ENCODE measurements around the gene PRKCE.

PRKCE gene

DNA sequence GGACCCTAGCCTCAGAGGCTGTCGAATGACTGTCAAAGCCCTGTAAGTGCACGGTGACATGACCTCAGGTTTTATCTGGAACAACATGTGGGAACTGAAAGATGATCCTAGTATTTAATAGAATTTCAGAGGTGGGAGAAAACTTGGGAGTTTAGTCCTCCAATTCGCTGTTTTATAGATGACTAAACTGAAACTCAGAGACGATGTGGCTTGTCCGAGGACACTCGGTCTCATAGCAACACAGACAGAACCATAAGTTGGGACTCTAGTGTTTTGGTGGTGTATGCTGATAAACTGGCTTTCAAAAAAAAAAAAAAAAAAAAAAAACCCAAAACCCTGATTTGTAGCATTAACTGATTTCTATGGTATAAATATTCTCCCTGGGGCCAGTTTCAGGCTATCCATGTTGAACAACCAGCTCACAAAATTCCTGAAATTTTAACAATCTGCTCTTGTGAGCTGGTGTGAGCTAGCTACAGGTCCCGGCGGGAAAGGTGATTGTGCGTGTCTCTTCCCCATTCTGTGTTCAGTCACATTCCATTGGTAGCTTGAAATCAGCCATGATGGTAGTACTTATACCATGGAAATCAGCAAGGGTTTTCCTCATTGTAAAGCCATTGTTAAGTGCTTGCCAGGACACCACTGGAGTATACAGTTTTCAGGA lies 450.2 kb downstream of the PRKCE start:
- no peak overlapping the region for H3K23ac ChIP-seq (ENCODE audit: low read length)

DNA sequence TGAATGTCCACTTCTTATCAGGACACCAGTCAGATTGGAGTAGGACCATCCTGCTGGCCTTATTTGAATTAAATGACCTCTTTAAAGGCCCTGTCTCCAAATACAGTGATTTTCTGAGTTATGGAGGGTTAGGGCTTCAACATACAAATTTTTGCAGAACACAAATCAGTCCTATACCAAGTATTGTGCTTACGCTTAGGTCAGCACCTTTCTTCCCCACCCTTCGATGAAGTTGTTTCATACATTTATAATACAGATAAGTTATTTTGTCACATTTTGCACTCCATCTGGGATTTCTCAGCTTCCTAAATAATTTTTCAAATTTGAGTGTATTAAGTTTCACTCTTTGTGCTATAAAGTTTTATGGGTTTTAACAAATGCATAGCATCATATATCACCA lies 455.2 kb downstream of the PRKCE start:
- no peak overlapping the region for H4K8ac ChIP-seq (ENCODE audit: low read depth, low read length)
- H3K4me2 ChIP-seq (ENCODE audit: low read length): no peak overlapping the region
- H3K27ac ChIP-seq (ENCODE audit: low read depth, low read length): no peak overlapping the region
- WGBS (ENCODE audit: extremely low coverage, insufficient coverage, low lambda C conversion rate): no CpG with 5 or more reads among the region's 2 CpGs
- no peaks in the 10 kb centered on the region for H3K36me3 ChIP-seq (ENCODE audit: control insufficient read depth, insufficient read depth, low read length)
- H3K4me3 ChIP-seq (ENCODE audit: low read length): no peak overlapping the region
- no peak overlapping the region for H3K18ac ChIP-seq (ENCODE audit: low read length)
- no peaks in the 10 kb centered on the region for H3K4me1 ChIP-seq (ENCODE audit: control insufficient read depth, low read depth, low read length)
- no peak for DNase-seq
- H3K4ac ChIP-seq (ENCODE audit: low read depth, low read length): no peak overlapping the region
- H2AK5ac ChIP-seq (ENCODE audit: low read length): no peak overlapping the region
- no peak overlapping the region for H2BK120ac ChIP-seq (ENCODE audit: low read depth, low read length)
- no peak overlapping the region for H3K23ac ChIP-seq (ENCODE audit: low read length)
- no peak overlapping the region for H2BK5ac ChIP-seq (ENCODE audit: low read length)
- H3K79me2 ChIP-seq (ENCODE audit: control insufficient read depth, insufficient read depth, low read length): no peaks in the 10 kb centered on the region
- H2BK15ac ChIP-seq (replicated peaks; ENCODE audit: low read depth): no peak overlapping the region
- H3K27me3 ChIP-seq (ENCODE audit: insufficient read depth, low read length, poor library complexity): no peaks in the 10 kb centered on the region
- no peaks in the 10 kb centered on the region for H3K79me1 ChIP-seq (ENCODE audit: low read length)
- H4K5ac ChIP-seq (ENCODE audit: low read length): no peak overlapping the region
- no peak overlapping the region for H3K56ac ChIP-seq (ENCODE audit: low read length)
- no peak overlapping the region for H3K9ac ChIP-seq (ENCODE audit: low read length)

More for the DNA sequence above, 450.2 kb downstream of the PRKCE start:
- Histone ChIP-seq H2BK5ac (ENCODE audit: low read length) (no peak overlapping the region), H3K4me1 (ENCODE audit: control insufficient read depth, low read depth, low read length) (no peaks in the 10 kb centered on the region), H3K4me3 (ENCODE audit: low read length) (no peak overlapping the region), H3K36me3 (ENCODE audit: control insufficient read depth, insufficient read depth, low read length) (no peaks in the 10 kb centered on the region), H3K27me3 (ENCODE audit: insufficient read depth, low read length, poor library complexity) (no peaks in the 10 kb centered on the region), H4K8ac (ENCODE audit: low read depth, low read length) (no peak overlapping the region), H3K27ac (ENCODE audit: low read depth, low read length) (no peak overlapping the region), H3K79me1 (ENCODE audit: low read length) (no peaks in the 10 kb centered on the region), H3K9ac (ENCODE audit: low read length) (no peak overlapping the region), H3K4me2 (ENCODE audit: low read length) (no peak overlapping the region), H2BK120ac (ENCODE audit: low read depth, low read length) (no peak overlapping the region), H2AK5ac (ENCODE audit: low read length) (no peak overlapping the region), H4K5ac (ENCODE audit: low read length) (no peak overlapping the region), H3K56ac (ENCODE audit: low read length) (no peak overlapping the region), H3K79me2 (ENCODE audit: control insufficient read depth, insufficient read depth, low read length) (no peaks in the 10 kb centered on the region), H3K18ac (ENCODE audit: low read length) (no peak overlapping the region), H2BK15ac (replicated peaks; ENCODE audit: low read depth) (no peak overlapping the region), H3K4ac (ENCODE audit: low read depth, low read length) (no peak overlapping the region)
- DNase-seq: no peak
- no CpG with 5 or more reads among the region's 9 CpGs for WGBS (ENCODE audit: extremely low coverage, insufficient coverage, low lambda C conversion rate)

DNA sequence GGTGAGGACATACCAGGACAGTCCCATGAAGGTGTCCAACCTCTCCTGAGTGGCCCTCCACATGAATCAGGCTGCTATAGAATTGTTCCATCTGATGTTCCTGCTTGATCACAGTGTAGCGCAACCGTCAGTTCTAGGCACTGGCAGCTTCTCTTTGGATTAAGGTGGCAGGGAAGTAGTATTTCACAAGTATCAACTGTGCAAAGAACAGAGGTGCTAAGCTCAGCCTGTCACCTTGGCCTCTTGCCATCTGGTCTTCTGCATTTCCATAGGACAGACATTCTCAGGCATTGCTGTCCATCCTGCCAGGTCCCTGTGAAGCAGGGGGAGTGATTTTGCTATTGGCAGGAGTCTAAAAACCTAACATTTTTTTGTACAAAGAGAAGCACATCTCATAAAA lies 463.5 kb downstream of the PRKCE start:
- no peak overlapping the region for H4K8ac ChIP-seq (ENCODE audit: low read depth, low read length)
- H3K79me2 ChIP-seq (ENCODE audit: control insufficient read depth, insufficient read depth, low read length): no peaks in the 10 kb centered on the region
- H2AK5ac ChIP-seq (ENCODE audit: low read length): no peak overlapping the region
- H3K18ac ChIP-seq (ENCODE audit: low read length): no peak overlapping the region
- H4K5ac ChIP-seq (ENCODE audit: low read length): no peak overlapping the region
- no peaks in the 10 kb centered on the region for H3K79me1 ChIP-seq (ENCODE audit: low read length)
- H3K4me2 ChIP-seq (ENCODE audit: low read length): no peak overlapping the region
- no CpG with 5 or more reads among the region's 2 CpGs for WGBS (ENCODE audit: extremely low coverage, insufficient coverage, low lambda C conversion rate)
- no peak overlapping the region for H2BK15ac ChIP-seq (replicated peaks; ENCODE audit: low read depth)
- no peaks in the 10 kb centered on the region for H3K36me3 ChIP-seq (ENCODE audit: control insufficient read depth, insufficient read depth, low read length)
- no peak overlapping the region for H2BK120ac ChIP-seq (ENCODE audit: low read depth, low read length)
- H3K56ac ChIP-seq (ENCODE audit: low read length): no peak overlapping the region
- no peak for DNase-seq
- no peak overlapping the region for H3K9ac ChIP-seq (ENCODE audit: low read length)
- H3K27me3 ChIP-seq (ENCODE audit: insufficient read depth, low read length, poor library complexity): no peaks in the 10 kb centered on the region
- no peak overlapping the region for H3K4me3 ChIP-seq (ENCODE audit: low read length)
- no peaks in the 10 kb centered on the region for H3K4me1 ChIP-seq (ENCODE audit: control insufficient read depth, low read depth, low read length)
- no peak overlapping the region for H3K23ac ChIP-seq (ENCODE audit: low read length)
- no peak overlapping the region for H3K27ac ChIP-seq (ENCODE audit: low read depth, low read length)
- H2BK5ac ChIP-seq (ENCODE audit: low read length): no peak overlapping the region
- H3K4ac ChIP-seq (ENCODE audit: low read depth, low read length): no peak overlapping the region

DNA sequence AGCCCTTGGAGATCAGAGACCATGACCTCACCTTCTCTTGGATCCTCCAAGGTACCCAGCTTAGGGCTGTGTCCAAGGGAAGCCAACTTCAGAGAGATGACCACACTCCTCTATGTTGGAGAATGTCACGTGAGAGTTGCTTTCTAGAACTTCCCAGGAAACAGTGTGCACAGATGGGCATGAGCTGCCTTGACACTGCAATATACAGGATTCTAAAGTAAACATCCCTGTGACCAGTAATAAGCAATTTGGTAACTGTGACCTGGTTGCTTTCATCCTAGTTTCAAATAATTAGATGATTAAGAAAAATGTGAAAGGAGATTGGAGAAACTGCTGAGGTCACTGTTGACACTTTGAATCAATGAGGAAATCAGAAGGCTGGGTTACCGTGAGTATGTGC lies 464.7 kb downstream of the PRKCE start:
- Histone ChIP-seq H2BK15ac (replicated peaks; ENCODE audit: low read depth) (no peak overlapping the region), H3K79me2 (ENCODE audit: control insufficient read depth, insufficient read depth, low read length) (no peaks in the 10 kb centered on the region), H2BK5ac (ENCODE audit: low read length) (no peak overlapping the region), H3K27ac (ENCODE audit: low read depth, low read length) (no peak overlapping the region), H4K5ac (ENCODE audit: low read length) (no peak overlapping the region), H4K8ac (ENCODE audit: low read depth, low read length) (no peak overlapping the region), H2BK120ac (ENCODE audit: low read depth, low read length) (no peak overlapping the region), H3K23ac (ENCODE audit: low read length) (no peak overlapping the region), H3K4ac (ENCODE audit: low read depth, low read length) (no peak overlapping the region), H3K56ac (ENCODE audit: low read length) (no peak overlapping the region), H3K4me3 (ENCODE audit: low read length) (no peak overlapping the region), H3K4me2 (ENCODE audit: low read length) (no peak overlapping the region), H3K36me3 (ENCODE audit: control insufficient read depth, insufficient read depth, low read length) (no peaks in the 10 kb centered on the region), H2AK5ac (ENCODE audit: low read length) (no peak overlapping the region), H3K9ac (ENCODE audit: low read length) (no peak overlapping the region), H3K27me3 (ENCODE audit: insufficient read depth, low read length, poor library complexity) (no peaks in the 10 kb centered on the region), H3K4me1 (ENCODE audit: control insufficient read depth, low read depth, low read length) (no peaks in the 10 kb centered on the region), H3K79me1 (ENCODE audit: low read length) (no peaks in the 10 kb centered on the region), H3K18ac (ENCODE audit: low read length) (no peak overlapping the region)
- no peak for DNase-seq
- no CpG with 5 or more reads among the region's 2 CpGs for WGBS (ENCODE audit: extremely low coverage, insufficient coverage, low lambda C conversion rate)

DNA sequence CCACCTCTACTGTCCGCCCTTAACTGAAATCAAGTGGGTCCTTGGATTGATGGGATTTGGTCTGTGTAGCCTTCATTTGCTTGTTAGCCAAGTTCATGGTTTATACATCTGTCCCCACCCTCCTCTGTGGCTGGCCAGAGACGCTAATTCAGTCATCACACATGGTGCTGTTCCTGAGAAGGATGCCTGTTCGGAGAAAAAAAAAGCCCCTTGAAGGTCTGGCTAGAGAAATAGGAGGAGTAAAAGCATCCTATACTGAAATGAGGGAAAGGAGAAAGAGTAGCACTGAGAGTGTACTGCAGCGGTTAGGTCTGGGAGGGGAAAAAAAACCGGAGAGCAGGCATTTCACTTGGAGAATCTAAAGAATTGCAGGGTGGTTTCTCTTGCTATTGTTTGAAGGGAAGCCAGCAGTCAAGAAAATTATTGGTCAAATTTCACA lies 465.1 kb downstream of the PRKCE start:
- Histone ChIP-seq H3K18ac (ENCODE audit: low read length) (no peak overlapping the region), H4K8ac (ENCODE audit: low read depth, low read length) (no peak overlapping the region), H2AK5ac (ENCODE audit: low read length) (no peak overlapping the region), H3K27me3 (ENCODE audit: insufficient read depth, low read length, poor library complexity) (no peaks in the 10 kb centered on the region), H3K4me1 (ENCODE audit: control insufficient read depth, low read depth, low read length) (no peaks in the 10 kb centered on the region), H3K36me3 (ENCODE audit: control insufficient read depth, insufficient read depth, low read length) (no peaks in the 10 kb centered on the region), H2BK120ac (ENCODE audit: low read depth, low read length) (no peak overlapping the region), H3K27ac (ENCODE audit: low read depth, low read length) (no peak overlapping the region), H2BK15ac (replicated peaks; ENCODE audit: low read depth) (no peak overlapping the region), H4K5ac (ENCODE audit: low read length) (no peak overlapping the region), H3K56ac (ENCODE audit: low read length) (no peak overlapping the region), H3K4me3 (ENCODE audit: low read length) (no peak overlapping the region), H3K9ac (ENCODE audit: low read length) (no peak overlapping the region), H3K4ac (ENCODE audit: low read depth, low read length) (no peak overlapping the region), H3K23ac (ENCODE audit: low read length) (no peak overlapping the region), H2BK5ac (ENCODE audit: low read length) (no peak overlapping the region), H3K79me2 (ENCODE audit: control insufficient read depth, insufficient read depth, low read length) (no peaks in the 10 kb centered on the region), H3K4me2 (ENCODE audit: low read length) (no peak overlapping the region), H3K79me1 (ENCODE audit: low read length) (no peaks in the 10 kb centered on the region)
- WGBS (ENCODE audit: extremely low coverage, insufficient coverage, low lambda C conversion rate): no CpG with 5 or more reads among the region's 5 CpGs
- no peak for DNase-seq

DNA sequence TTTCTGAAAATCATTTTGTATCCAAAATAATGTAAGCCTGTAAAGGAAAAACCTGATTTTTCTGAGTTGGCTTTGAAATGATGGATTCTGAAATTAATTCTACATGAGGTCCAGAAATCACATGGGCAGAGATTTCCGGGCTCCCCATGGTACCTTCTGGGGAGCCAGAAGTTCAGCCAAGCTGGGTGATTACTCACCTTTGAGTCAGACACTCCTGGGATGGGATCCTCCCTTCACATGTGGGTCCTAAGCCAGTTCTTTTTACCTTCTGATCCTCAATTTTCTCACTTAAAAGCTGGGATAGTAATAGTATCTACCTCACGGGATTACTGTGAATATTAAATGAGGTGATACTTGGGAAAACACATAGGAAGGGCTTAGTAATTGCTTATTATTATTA lies 465.9 kb downstream of the PRKCE start:
- Histone ChIP-seq H3K56ac (ENCODE audit: low read length) (no peak overlapping the region), H3K23ac (ENCODE audit: low read length) (no peak overlapping the region), H3K18ac (ENCODE audit: low read length) (no peak overlapping the region), H3K79me1 (ENCODE audit: low read length) (no peaks in the 10 kb centered on the region), H3K36me3 (ENCODE audit: control insufficient read depth, insufficient read depth, low read length) (no peaks in the 10 kb centered on the region), H3K27ac (ENCODE audit: low read depth, low read length) (no peak overlapping the region), H3K4ac (ENCODE audit: low read depth, low read length) (no peak overlapping the region), H3K4me2 (ENCODE audit: low read length) (no peak overlapping the region), H2BK5ac (ENCODE audit: low read length) (no peak overlapping the region), H3K79me2 (ENCODE audit: control insufficient read depth, insufficient read depth, low read length) (no peaks in the 10 kb centered on the region), H2BK120ac (ENCODE audit: low read depth, low read length) (no peak overlapping the region), H2BK15ac (replicated peaks; ENCODE audit: low read depth) (no peak overlapping the region), H3K9ac (ENCODE audit: low read length) (no peak overlapping the region), H4K8ac (ENCODE audit: low read depth, low read length) (no peak overlapping the region), H4K5ac (ENCODE audit: low read length) (no peak overlapping the region), H2AK5ac (ENCODE audit: low read length) (no peak overlapping the region), H3K27me3 (ENCODE audit: insufficient read depth, low read length, poor library complexity) (no peaks in the 10 kb centered on the region), H3K4me1 (ENCODE audit: control insufficient read depth, low read depth, low read length) (no peaks in the 10 kb centered on the region), H3K4me3 (ENCODE audit: low read length) (no peak overlapping the region)
- no CpG with 5 or more reads among the region's 2 CpGs for WGBS (ENCODE audit: extremely low coverage, insufficient coverage, low lambda C conversion rate)
- no peak for DNase-seq
